ENCODE results near the gene SIM2.

GRCh38 chr21:36788120-36788638, 89.3 kb downstream of the SIM2 start:
- TF ChIP-seq CTCF (conservative IDR thresholded peaks at IDR 0.05; ENCODE audit: low read length) (no peak), EZH2phosphoT487 (IDR thresholded peaks at IDR 0.05; ENCODE audit: borderline replicate concordance, low read depth, low read length) (no peak)

Data from OCI-LY7 (cell line).